Activated CD8-positive, alpha-beta memory T cell treated with anti-CD3 and anti-CD28 coated beads, Interleukin-2, amount 50 U/mL, for 1 hour (primary cell): ENCODE data around the gene CDCA5.

ENCODE experiments used
- DNase-seq: peaks from one replicate; pipeline ENCODE4 v3.0.0-alpha.2; 2020; ENCODE audit errors: extremely low read depth

The CDCA5 gene

DNA sequence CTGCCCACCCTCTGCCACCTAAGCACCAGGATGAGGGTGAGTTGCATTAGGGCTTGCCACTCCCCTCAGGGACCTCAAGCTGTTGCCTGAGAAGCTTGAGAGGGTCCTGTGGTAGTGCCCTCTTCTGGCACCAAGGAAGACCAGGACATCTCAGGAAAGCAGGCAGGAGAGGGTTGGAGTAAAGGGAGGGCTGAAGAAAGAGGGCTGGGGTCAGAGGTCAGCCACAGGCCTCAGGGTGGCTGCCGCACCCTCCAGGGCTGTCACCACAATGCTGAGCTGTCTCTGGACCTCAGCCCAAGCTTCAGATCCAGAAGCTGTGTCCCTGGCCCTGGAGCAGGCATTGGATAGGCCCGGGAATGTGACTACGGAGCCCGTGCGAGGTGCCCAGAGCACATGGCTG, 38.8 kb downstream of the CDCA5 start:
- no peak for DNase-seq

DNA sequence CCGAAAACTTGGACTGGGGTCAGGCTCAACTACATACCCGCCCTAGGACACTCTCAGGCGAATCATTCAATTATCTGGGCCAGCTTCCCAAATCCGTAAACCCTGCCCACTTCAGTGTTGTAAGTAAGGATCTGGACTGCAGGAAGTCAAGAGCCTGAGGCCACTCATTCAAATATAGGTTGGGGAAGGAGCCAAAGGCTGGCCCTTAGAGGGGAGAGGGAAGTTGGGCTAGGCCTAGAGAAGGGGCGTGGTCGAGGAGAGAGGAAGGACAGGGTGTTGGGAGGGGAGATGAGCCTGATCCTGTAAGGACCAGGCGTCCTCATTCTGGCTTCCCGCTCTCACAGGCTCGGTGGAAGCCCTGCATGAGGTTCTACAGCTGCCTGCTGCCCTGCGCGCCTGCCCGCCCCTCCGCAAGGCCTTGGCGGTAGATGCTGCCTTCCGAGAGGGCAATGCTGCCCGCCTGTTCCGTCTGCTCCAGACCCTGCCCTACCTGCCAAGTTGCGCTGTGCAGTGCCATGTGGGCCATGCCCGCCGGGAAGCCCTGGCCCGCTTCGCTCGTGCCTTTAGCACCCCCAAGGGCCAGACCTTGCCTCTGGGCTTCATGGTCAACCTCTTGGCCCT, 39.8 kb downstream of the CDCA5 start:
- DNase-seq: no peak

DNA sequence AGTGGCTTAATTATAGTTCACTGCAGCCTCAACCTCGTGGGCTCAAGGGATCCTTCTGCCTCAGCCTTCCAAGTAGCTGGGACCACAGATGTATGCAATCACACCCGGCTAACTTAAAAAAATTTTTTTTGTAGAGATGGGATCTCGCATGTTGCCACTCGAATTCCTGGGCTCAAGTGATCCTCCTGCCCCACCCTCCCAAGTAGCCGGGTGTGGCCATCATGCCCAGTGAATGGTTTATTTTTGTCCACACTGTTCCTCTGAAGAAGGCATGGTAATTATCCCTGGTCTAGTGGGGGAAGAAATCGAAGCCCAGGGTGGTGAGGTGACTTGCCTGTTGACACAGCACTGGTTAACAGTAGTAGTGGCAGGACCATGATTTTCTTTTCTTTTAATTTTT, 40.9 kb downstream of the CDCA5 start:
- DNase-seq: no peak

DNA sequence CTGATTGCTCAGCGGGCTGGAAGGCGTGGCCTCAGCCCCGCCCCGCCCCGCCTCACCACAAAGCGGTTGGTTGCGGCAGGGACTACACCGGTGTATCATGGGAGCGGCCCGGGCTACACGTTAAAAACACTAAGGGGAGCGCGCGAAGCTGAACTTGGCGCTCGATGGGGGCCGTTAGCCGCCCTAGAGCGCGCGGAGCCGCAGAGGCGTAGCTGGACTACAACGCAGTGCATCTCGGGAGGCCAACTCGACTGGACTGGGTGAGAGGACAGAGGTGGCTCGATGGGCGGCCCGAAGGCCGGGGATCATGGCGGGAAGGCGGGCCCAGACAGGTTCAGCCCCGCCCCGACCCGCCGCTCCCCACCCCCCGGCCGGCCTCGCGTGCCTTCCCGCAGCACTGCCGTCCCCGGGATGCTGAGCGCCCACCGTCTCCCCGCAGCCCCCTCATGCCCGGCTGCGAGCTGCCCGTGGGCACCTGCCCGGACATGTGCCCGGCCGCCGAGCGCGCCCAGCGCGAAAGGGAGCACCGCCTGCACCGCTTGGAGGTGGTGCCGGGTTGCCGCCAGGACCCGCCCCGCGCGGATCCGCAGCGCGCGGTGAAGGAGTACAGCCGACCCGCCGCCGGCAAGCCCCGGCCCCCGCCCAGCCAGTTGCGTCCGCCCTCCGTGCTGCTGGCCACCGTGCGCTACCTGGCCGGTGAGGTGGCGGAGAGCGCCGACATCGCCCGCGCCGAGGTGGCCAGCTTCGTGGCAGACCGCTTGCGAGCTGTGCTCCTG, 42.8 kb downstream of the CDCA5 start, which contains the start of gene SAC3D1:
Gene SAC3D1, plus strand, starts transcription at position 364 of the 776 bp plus-strand sequence. Its CDS starts 83 bp downstream, at position 447.
- peak; percentile 64 for DNase-seq

DNA sequence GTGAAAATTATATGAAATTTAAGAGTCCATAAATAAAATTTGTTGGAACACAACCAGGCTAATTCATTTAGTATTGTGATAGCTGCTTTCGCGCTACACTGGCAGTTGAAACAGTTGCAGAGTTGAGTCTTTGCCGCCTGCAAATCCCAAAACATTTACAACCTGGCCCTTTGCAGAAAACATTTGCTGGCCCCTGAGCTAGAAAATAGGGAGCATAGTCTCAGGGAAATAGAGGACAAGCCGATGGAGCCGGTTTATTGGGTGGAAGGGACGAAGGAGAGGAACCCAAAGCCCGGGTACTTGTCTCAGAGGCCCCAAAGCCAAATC, 43.4 kb downstream of the CDCA5 start:
- no peak for DNase-seq

DNA sequence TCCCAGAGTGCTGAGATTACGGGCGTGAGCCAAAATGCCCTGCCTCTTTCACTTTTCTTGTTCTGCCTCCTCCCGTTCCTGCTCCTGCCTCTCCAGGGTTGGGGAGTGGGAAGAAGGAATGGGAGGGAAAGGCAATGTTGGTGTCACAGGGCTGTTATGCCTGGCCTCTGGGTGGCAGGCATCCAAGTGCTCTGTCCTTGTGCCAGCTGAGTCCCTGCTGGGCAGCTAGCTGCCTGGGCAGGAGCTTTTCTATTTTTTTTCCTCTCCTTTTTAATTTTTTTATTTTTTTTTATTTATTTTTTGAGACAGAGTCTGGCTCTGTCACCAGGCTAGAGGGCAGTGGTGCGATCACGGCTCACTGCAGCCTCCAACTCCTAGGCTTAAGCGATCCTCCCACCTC, 46.9 kb downstream of the CDCA5 start:
- DNase-seq: no peak

DNA sequence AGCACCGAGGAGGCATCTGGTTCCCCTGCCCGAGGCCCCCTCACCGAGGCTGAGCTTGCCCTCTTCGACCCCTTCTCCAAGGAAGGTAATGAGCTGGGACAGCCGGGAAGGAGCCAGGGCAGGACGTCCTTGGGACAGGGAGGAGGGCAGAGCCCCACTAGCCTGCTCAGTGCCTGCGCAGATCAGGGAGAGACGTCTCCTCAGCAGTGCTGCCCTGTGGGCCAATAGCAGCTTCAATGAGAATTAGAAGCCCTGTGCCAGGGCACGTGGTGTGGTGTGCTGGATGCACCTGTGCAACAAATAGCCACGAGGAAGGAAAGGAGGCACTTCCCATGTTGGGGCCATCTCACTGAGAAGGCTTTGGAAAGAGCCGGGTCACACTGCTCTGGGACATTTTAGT, 48.3 kb downstream of the CDCA5 start:
- no peak for DNase-seq

DNA sequence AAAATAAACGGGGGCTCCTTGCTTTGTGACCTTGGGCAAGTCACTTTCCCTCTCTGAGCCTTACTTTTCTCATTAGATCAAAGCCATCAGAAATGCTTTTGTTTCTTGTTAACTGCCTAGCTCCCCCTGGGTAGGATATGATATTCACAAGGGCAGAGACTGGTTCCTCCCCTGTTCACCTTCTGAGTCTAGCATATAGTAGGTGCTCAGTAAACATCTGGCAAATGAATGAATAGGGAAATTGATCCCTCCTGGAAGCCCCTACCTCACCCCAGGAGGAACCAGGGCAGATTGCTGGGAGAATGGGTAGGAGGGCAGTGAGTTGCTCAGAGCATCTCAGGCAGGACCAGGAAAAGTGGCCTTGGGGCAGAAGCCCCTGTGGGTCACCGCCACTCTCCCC, 49.4 kb downstream of the CDCA5 start:
- no peak for DNase-seq

DNA sequence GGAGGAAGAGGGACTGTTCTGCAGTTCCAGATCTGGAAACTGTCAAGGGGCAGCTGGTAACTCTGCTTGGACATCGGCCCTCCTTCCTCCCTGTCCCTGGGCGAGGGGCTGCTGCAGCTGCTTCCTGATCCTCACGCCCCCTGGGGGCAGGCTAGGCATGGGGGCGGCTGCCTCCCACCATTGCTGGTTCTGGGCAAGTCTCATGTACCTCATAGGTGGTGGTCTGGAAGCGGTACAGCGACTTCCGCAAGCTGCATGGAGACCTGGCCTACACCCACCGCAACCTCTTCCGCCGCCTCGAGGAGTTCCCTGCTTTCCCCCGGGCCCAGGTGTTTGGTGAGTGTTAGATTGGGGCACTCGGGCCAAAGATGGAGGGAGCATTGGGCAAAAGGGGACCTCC, 51.6 kb downstream of the CDCA5 start:
- no peak for DNase-seq
